Measurements from ENCODE around the gene PTK7.

Gene PTK7

GRCh38 chr6:43053545-43054205 is 22.4 kb upstream of the PTK7 start, which contains the start of gene CUL7:
Gene CUL7, minus strand, starts transcription at chr6:43053851. Its CDS starts 1,063 bp downstream, at chr6:43052788.
- CTCF ChIA-PET, result interaction anchor here (1.0 to 3.0 kb wide), 7 partner anchors 11 to 88 kb away, joined by 3 to 11 read pairs (median 3); partner anchors contain the start of gene KLHDC3
- Histone ChIP-seq H3K27me3 (replicated peaks in 2 of 5; ENCODE audit: control insufficient read depth in 4 of 5, insufficient read depth in 5 of 5, low read length in 4 of 5) (no peaks in the 10 kb centered on the region), H3K36me3 (ENCODE audit: control insufficient read depth in 4 of 4, insufficient read depth in 4 of 4, low read length in 3 of 4) (peaks cover 2 to 49% (median 26%) of the 10 kb centered on the region in 4 experiments), H3K4me3 (ENCODE audit: control insufficient read depth in 1 of 7, extremely low read depth in 1 of 7, insufficient read depth in 4 of 7, low read depth in 2 of 7, low read length in 6 of 7) (peak within 1 kb of the TSS; percentile 49 to 93 (median 83)), H3K9me3 (ENCODE audit: control extremely low read depth in 1 of 5, control insufficient read depth in 4 of 5, insufficient read depth in 2 of 5, low read depth in 1 of 5, low read length in 4 of 5) (no peaks in the 10 kb centered on the region), H3K27ac (ENCODE audit: insufficient read depth in 1 of 2, low read depth in 1 of 2, low read length in 2 of 2, poor library complexity in 1 of 2, severe bottlenecking in 2 of 2) (peak within 1 kb of the TSS; percentile 69 to 90), H3K4me1 (ENCODE audit: control extremely low read depth in 1 of 4, control insufficient read depth in 4 of 4, insufficient read depth in 4 of 4, low read length in 3 of 4) (peaks cover 6 to 29% (median 26%) of the 10 kb centered on the region in 4 experiments)
- peak; percentile 89 to 94 (median 94) for DNase-seq
- 0% methylated on average over 42 of the region's 45 CpGs for whole genome bisulfite sequencing (ENCODE audit: insufficient coverage)
- POLR2A ChIA-PET, result interaction anchor here (0.6 to 1.1 kb wide), 5 partner anchors 12 to 1156 kb away, joined by 3 to 7 read pairs (median 5); partner anchors contain the start of genes KLHDC3 and MEA1

- CTCF ChIA-PET, result interaction anchor here (0.6 to 3.0 kb wide), 8 partner anchors 10 to 393 kb away, joined by 3 to 11 read pairs (median 3); partner anchors contain the start of gene KLHDC3
- H3K36me3 ChIP-seq (ENCODE audit: control insufficient read depth in 4 of 4, insufficient read depth in 4 of 4, low read length in 3 of 4), result peaks cover 2 to 44% (median 24%) of the 10 kb centered on the region in 4 experiments
- H3K4me3 ChIP-seq (ENCODE audit: control insufficient read depth in 1 of 7, extremely low read depth in 1 of 7, insufficient read depth in 4 of 7, low read depth in 2 of 7, low read length in 6 of 7), result peak overlapping the region in 5 of 7 experiments; percentile 81 to 93 (median 84)
Observed at GRCh38 chr6:43054206-43054943, 21.7 kb upstream of the PTK7 start.

GRCh38 chr6:43055966-43056365 is 20.1 kb upstream of the PTK7 start:
- H3K9me3 ChIP-seq (ENCODE audit: control extremely low read depth in 1 of 5, control insufficient read depth in 4 of 5, insufficient read depth in 2 of 5, low read depth in 1 of 5, low read length in 4 of 5), result no peaks in the 10 kb centered on the region
- no peak for DNase-seq
- peaks cover 0 to 32% (median 17%) of the 10 kb centered on the region in 4 experiments for H3K36me3 ChIP-seq (ENCODE audit: control insufficient read depth in 4 of 4, insufficient read depth in 4 of 4, low read length in 3 of 4)
- ChIA-PET CTCF (interaction anchor here (1.3 to 3.0 kb wide), 2 partner anchors 8 to 70 kb away, joined by 3 to 11 read pairs; no protein-coding TSS in a partner anchor), POLR2A (no interaction called here)
- 100% methylated on average over 4 of the region's 8 CpGs for WGBS (ENCODE audit: insufficient coverage)
- peaks cover 9 to 43% (median 38%) of the 10 kb centered on the region in 4 experiments for H3K4me1 ChIP-seq (ENCODE audit: control extremely low read depth in 1 of 4, control insufficient read depth in 4 of 4, insufficient read depth in 4 of 4, low read length in 3 of 4)
- no peak overlapping the region for H3K27ac ChIP-seq (ENCODE audit: insufficient read depth in 1 of 2, low read depth in 1 of 2, low read length in 2 of 2, poor library complexity in 1 of 2, severe bottlenecking in 2 of 2)
- H3K27me3 ChIP-seq (replicated peaks in 2 of 5; ENCODE audit: control insufficient read depth in 4 of 5, insufficient read depth in 5 of 5, low read length in 4 of 5), result no peaks in the 10 kb centered on the region
- no peak overlapping the region for H3K4me3 ChIP-seq (ENCODE audit: control insufficient read depth in 1 of 7, extremely low read depth in 1 of 7, insufficient read depth in 4 of 7, low read depth in 2 of 7, low read length in 6 of 7)

More at GRCh38 chr6:43054206-43054943, 21.7 kb upstream of the PTK7 start:
- 89% methylated on average over 14 of the region's 17 CpGs for WGBS (ENCODE audit: insufficient coverage)
- no peaks in the 10 kb centered on the region for H3K27me3 ChIP-seq (replicated peaks in 2 of 5; ENCODE audit: control insufficient read depth in 4 of 5, insufficient read depth in 5 of 5, low read length in 4 of 5)
- no peaks in the 10 kb centered on the region for H3K9me3 ChIP-seq (ENCODE audit: control extremely low read depth in 1 of 5, control insufficient read depth in 4 of 5, insufficient read depth in 2 of 5, low read depth in 1 of 5, low read length in 4 of 5)
- POLR2A ChIA-PET, result interaction anchor here (0.6 to 1.1 kb wide), 5 partner anchors 11 to 1157 kb away, joined by 3 to 7 read pairs (median 5); partner anchors contain the start of genes KLHDC3 and MEA1
- peak overlapping the region; percentile 69 to 90 for H3K27ac ChIP-seq (ENCODE audit: insufficient read depth in 1 of 2, low read depth in 1 of 2, low read length in 2 of 2, poor library complexity in 1 of 2, severe bottlenecking in 2 of 2)
- no peak for DNase-seq
- peaks cover 7 to 33% (median 28%) of the 10 kb centered on the region in 4 experiments for H3K4me1 ChIP-seq (ENCODE audit: control extremely low read depth in 1 of 4, control insufficient read depth in 4 of 4, insufficient read depth in 4 of 4, low read length in 3 of 4)

GRCh38 chr6:43058531-43058930 is 17.6 kb upstream of the PTK7 start:
- H3K36me3 ChIP-seq (ENCODE audit: control insufficient read depth in 4 of 4, insufficient read depth in 4 of 4, low read length in 3 of 4), result peaks cover 4 to 21% (median 17%) of the 10 kb centered on the region in 4 experiments
- peak overlapping the region; percentile 97 to 99 for H3K27ac ChIP-seq (ENCODE audit: insufficient read depth in 1 of 2, low read depth in 1 of 2, low read length in 2 of 2, poor library complexity in 1 of 2, severe bottlenecking in 2 of 2)
- CTCF ChIA-PET, result interaction anchor here (0.8 to 2.2 kb wide), 3 partner anchors 13 to 85 kb away, joined by 3 to 8 read pairs (median 6); no protein-coding TSS in a partner anchor
- H3K27me3 ChIP-seq (replicated peaks in 2 of 5; ENCODE audit: control insufficient read depth in 4 of 5, insufficient read depth in 5 of 5, low read length in 4 of 5), result no peaks in the 10 kb centered on the region
- peaks cover 9 to 30% (median 23%) of the 10 kb centered on the region in 4 experiments for H3K4me1 ChIP-seq (ENCODE audit: control extremely low read depth in 1 of 4, control insufficient read depth in 4 of 4, insufficient read depth in 4 of 4, low read length in 3 of 4)
- POLR2A ChIA-PET, result no interaction called here
- peak in 2 of 3 donors; percentile 15 to 20 for DNase-seq
- no CpG with 5 or more reads among the region's 1 CpG for WGBS (ENCODE audit: insufficient coverage)
- peak overlapping the region in 6 of 7 experiments; percentile 80 to 100 (median 98) for H3K4me3 ChIP-seq (ENCODE audit: control insufficient read depth in 1 of 7, extremely low read depth in 1 of 7, insufficient read depth in 4 of 7, low read depth in 2 of 7, low read length in 6 of 7)
- H3K9me3 ChIP-seq (ENCODE audit: control extremely low read depth in 1 of 5, control insufficient read depth in 4 of 5, insufficient read depth in 2 of 5, low read depth in 1 of 5, low read length in 4 of 5), result no peaks in the 10 kb centered on the region

- Histone ChIP-seq H3K4me3 (ENCODE audit: control insufficient read depth in 1 of 7, extremely low read depth in 1 of 7, insufficient read depth in 4 of 7, low read depth in 2 of 7, low read length in 6 of 7) (peak within 1 kb of the TSS; percentile 74 to 100 (median 98)), H3K4me1 (ENCODE audit: control extremely low read depth in 1 of 4, control insufficient read depth in 4 of 4, insufficient read depth in 4 of 4, low read length in 3 of 4) (peaks cover 9 to 24% (median 18%) of the 10 kb centered on the region in 4 experiments), H3K9me3 (ENCODE audit: control extremely low read depth in 1 of 5, control insufficient read depth in 4 of 5, insufficient read depth in 2 of 5, low read depth in 1 of 5, low read length in 4 of 5) (no peaks in the 10 kb centered on the region), H3K27ac (ENCODE audit: insufficient read depth in 1 of 2, low read depth in 1 of 2, low read length in 2 of 2, poor library complexity in 1 of 2, severe bottlenecking in 2 of 2) (peak within 1 kb of the TSS; percentile 97 to 99), H3K27me3 (replicated peaks in 2 of 5; ENCODE audit: control insufficient read depth in 4 of 5, insufficient read depth in 5 of 5, low read length in 4 of 5) (no peaks in the 10 kb centered on the region), H3K36me3 (ENCODE audit: control insufficient read depth in 4 of 4, insufficient read depth in 4 of 4, low read length in 3 of 4) (peaks cover 4 to 24% (median 16%) of the 10 kb centered on the region in 4 experiments)
- peak; percentile 99 for DNase-seq
- ChIA-PET CTCF (interaction anchor here (0.9 to 2.2 kb wide), 4 partner anchors 10 to 70 kb away, joined by 4 to 8 read pairs (median 6); no protein-coding TSS in a partner anchor), POLR2A (interaction anchor here (0.5 to 1.0 kb wide), 2 partner anchors 81 to 130 kb away, joined by 3 to 4 read pairs; partner anchors contain the start of genes CNPY3 and PEX6)
- under 1% methylated on average over 43 of the region's 64 CpGs for WGBS (ENCODE audit: insufficient coverage)
Observed at GRCh38 chr6:43059168-43060033, 16.7 kb upstream of the PTK7 start, which contains the start of the genes KLC4 and MRPL2. Gene KLC4, plus strand, starts transcription at chr6:43059631. Its CDS starts 1,705 bp downstream, at chr6:43061336. Gene MRPL2, minus strand, starts transcription at chr6:43059434. Its CDS starts 53 bp downstream, at chr6:43059381.

All from common myeloid progenitor, CD34-positive (primary cell).